Gastroesophageal sphincter (tissue), 4 donors: ENCODE data around the gene ABHD1. TPM values are rescaled to one million over a fixed set of nuclear protein-coding genes. Genes with fewer than 3 reads are reported as not detected.

Experiments
- ATAC-seq: fragments of 150-250 bp; one replicate; pipeline ENCODE4 v1.9.1; 2016; ENCODE audit warnings: mild to moderate bottlenecking, moderate library complexity
- H3K27ac ChIP-seq, 4 donors: fragments of 200-600 bp; sonication (generic) in 3 of 4; 1 replicate in 3 of 4; 2 replicates in 1 of 4; pipeline ENCODE4 v1.5.1; 2016 to 2019
- H3K27me3 ChIP-seq: fragments of 200-600 bp; sonication (generic); one replicate; pipeline ENCODE4 v1.5.1; 2019
- H3K36me3 ChIP-seq, 2 donors: fragments of 200-600 bp; sonication (generic); one replicate each; pipeline ENCODE4 v1.5.1; 2019; ENCODE audit warnings: control low read depth in 1 of 2
- H3K4me1 ChIP-seq, 3 donors: fragments of 200-600 bp; sonication (generic); 1 replicate in 2 of 3; 2 replicates in 1 of 3; pipeline ENCODE4 v1.5.1; 2016 to 2019; ENCODE audit warnings: control low read depth in 2 of 3
- H3K4me3 ChIP-seq, 2 donors: fragments of 200-600 bp; sonication (generic); one replicate each; pipeline ENCODE4 v1.5.1; 2019; ENCODE audit warnings: mild to moderate bottlenecking in 1 of 2, moderate library complexity in 1 of 2
- H3K9me3 ChIP-seq, 3 donors: fragments of 200-600 bp; sonication (generic); one replicate each; pipeline ENCODE4 v1.5.1; 2017 to 2019; ENCODE audit warnings: control low read depth in 2 of 3
- CTCF ChIP-seq, 4 experiments: fragments of 200-600 bp in 2 of 4; fragments of 450-650 bp in 2 of 4; sonication (generic) in 1 of 4; IDR thresholded peaks; one replicate each; pipeline ENCODE4 v1.5.1; 2017 to 2019; ENCODE audit warnings: antibody characterized with exemption in 4 of 4, mild to moderate bottlenecking in 2 of 4, moderate library complexity in 2 of 4
- EP300 ChIP-seq: sonication (generic); formaldehyde crosslinking; IDR thresholded peaks from one replicate; pipeline ENCODE4 v1.6.1; 2017; ENCODE audit warnings: antibody characterized with exemption, mild to moderate bottlenecking
- POLR2A ChIP-seq, 2 donors: fragments of 450-650 bp; IDR thresholded peaks; one replicate each; pipeline ENCODE4 v1.6.1; 2017; ENCODE audit warnings: antibody characterized with exemption in 2 of 2, mild to moderate bottlenecking in 2 of 2, moderate library complexity in 1 of 2
- POLR2AphosphoS5 ChIP-seq: sonication (generic); formaldehyde crosslinking; IDR thresholded peaks from one replicate; pipeline ENCODE4 v1.6.1; 2017; ENCODE audit warnings: antibody characterized with exemption
- WGBS, 2 donors: methylation state at CpG; one replicate each; pipeline ENCODE4 v1.1.5; 2018; ENCODE audit warnings: low coverage in 1 of 2; 5-methylcytosine and 5-hydroxymethylcytosine counted together
- total RNA-seq, 4 donors: library from RNA; depleted of rRNA; stranded (reverse); fragments of >200 nt; gene quantifications; one replicate each; pipeline ENCODE4 v1.1.0, GENCODE V29; 2016

Gene ABHD1
- total RNA-seq, 4 donors from 2014 or later: 1.5 TPM; not detected in 3

- Histone ChIP-seq H3K4me3 (no peak overlapping the region), H3K27me3 (no peaks in the 10 kb centered on the region), H3K36me3 (peaks cover 0 to 33% of the 10 kb centered on the region in 2 donors), H3K4me1 (peaks cover 0 to 13% (median 4%) of the 10 kb centered on the region in 3 donors), H3K27ac (peak overlapping the region in 1 of 4 donors; percentile 19), H3K9me3 (no peaks in the 10 kb centered on the region)
- TF ChIP-seq POLR2AphosphoS5 (no peak), CTCF (IDR thresholded peaks at IDR 0.05) (no peak), EP300 (no peak), POLR2A (IDR thresholded peaks at IDR 0.05) (no peak)
- WGBS, 2 donors: 33 to 58% methylated on average over 2 of the region's 3 CpGs
- no peak for ATAC-seq
These were observed 26.8 kb upstream of the ABHD1 start for GRCh38 chr2:27096748-27097297.

GRCh38 chr2:27097341-27097740 is 26.3 kb upstream of the ABHD1 start:
- WGBS, 2 donors: 73 to 88% methylated on average over 3 to 8 of the region's 14 CpGs
- TF ChIP-seq CTCF (IDR thresholded peaks at IDR 0.05) (no peak), POLR2AphosphoS5 (no peak), POLR2A (IDR thresholded peaks at IDR 0.05) (no peak), EP300 (no peak)
- H3K4me1 ChIP-seq: peaks cover 0 to 13% (median 4%) of the 10 kb centered on the region in 3 donors
- H3K9me3 ChIP-seq: no peaks in the 10 kb centered on the region
- H3K4me3 ChIP-seq: no peak overlapping the region
- peaks cover 0 to 33% of the 10 kb centered on the region in 2 donors for H3K36me3 ChIP-seq
- no peaks in the 10 kb centered on the region for H3K27me3 ChIP-seq
- H3K27ac ChIP-seq: no peak overlapping the region
- ATAC-seq: no peak

GRCh38 chr2:27099334-27099955 is 24.2 kb upstream of the ABHD1 start:
- H3K27me3 ChIP-seq: peaks cover 8% of the 10 kb centered on the region
- peaks cover 0 to 13% (median 4%) of the 10 kb centered on the region in 3 donors for H3K4me1 ChIP-seq
- TF ChIP-seq CTCF (IDR thresholded peaks at IDR 0.05): no peak
- TF ChIP-seq EP300: no peak
- TF ChIP-seq POLR2AphosphoS5: no peak
- no peaks in the 10 kb centered on the region for H3K9me3 ChIP-seq
- H3K36me3 ChIP-seq: peaks cover 0 to 24% of the 10 kb centered on the region in 2 donors
- H3K4me3 ChIP-seq: no peak overlapping the region
- H3K27ac ChIP-seq: no peak overlapping the region
- WGBS, 2 donors: no CpG with 5 or more reads among the region's 19 CpGs
- no peak for ATAC-seq

- ATAC-seq: no peak
- no peak overlapping the region for H3K27ac ChIP-seq
- WGBS, 2 donors: 67 to 92% methylated on average over 3 to 5 of the region's 10 CpGs
- peaks cover 0 to 18% of the 10 kb centered on the region in 2 donors for H3K36me3 ChIP-seq
- H3K4me1 ChIP-seq: peaks cover 0 to 13% (median 4%) of the 10 kb centered on the region in 3 donors
- no peaks in the 10 kb centered on the region for H3K9me3 ChIP-seq
- no peak for TF ChIP-seq EP300
- TF ChIP-seq CTCF (IDR thresholded peaks at IDR 0.05): no peak
- TF ChIP-seq POLR2A (IDR thresholded peaks at IDR 0.05): no peak
- TF ChIP-seq POLR2AphosphoS5: no peak
- no peak overlapping the region for H3K4me3 ChIP-seq
- H3K27me3 ChIP-seq: peaks cover 14% of the 10 kb centered on the region
These were observed 23.6 kb upstream of the ABHD1 start for GRCh38 chr2:27100036-27100435.

GRCh38 chr2:27102329-27102728 is 21.3 kb upstream of the ABHD1 start:
- ATAC-seq: no peak
- peaks cover 0 to 18% of the 10 kb centered on the region in 2 donors for H3K36me3 ChIP-seq
- H3K9me3 ChIP-seq: no peaks in the 10 kb centered on the region
- TF ChIP-seq CTCF (IDR thresholded peaks at IDR 0.05) (no peak), POLR2A (IDR thresholded peaks at IDR 0.05) (no peak), POLR2AphosphoS5 (no peak), EP300 (no peak)
- no peak overlapping the region for H3K4me3 ChIP-seq
- H3K27ac ChIP-seq: no peak overlapping the region
- 100% methylated on average over 1 of the region's 5 CpGs; no CpG with 5 or more reads in 1 of the 2 donors for WGBS, 2 donors
- H3K4me1 ChIP-seq: no peaks in the 10 kb centered on the region
- H3K27me3 ChIP-seq: peaks cover 37% of the 10 kb centered on the region
